Stimulated activated CD4-positive, alpha-beta T cell treated with anti-CD3 and anti-CD28 coated beads, Interleukin-12 subunit alpha, Interleukin-12 subunit beta, amount 100 ng/mL, for 48 hours (primary cell): ENCODE results near the gene KIR3DL3.
"Not testable (repeated sequence)": the region's sequence is repeated elsewhere in the genome, so short reads cannot be mapped to it uniquely, and the experiment has no call there.

Experiments
- DNase-seq, 3 donors: peaks; one replicate each; pipeline ENCODE4 v3.0.0-alpha.2; 2020; ENCODE audit warnings: low read depth in 2 of 3, low spot score in 1 of 3

Gene KIR3DL3

DNA sequence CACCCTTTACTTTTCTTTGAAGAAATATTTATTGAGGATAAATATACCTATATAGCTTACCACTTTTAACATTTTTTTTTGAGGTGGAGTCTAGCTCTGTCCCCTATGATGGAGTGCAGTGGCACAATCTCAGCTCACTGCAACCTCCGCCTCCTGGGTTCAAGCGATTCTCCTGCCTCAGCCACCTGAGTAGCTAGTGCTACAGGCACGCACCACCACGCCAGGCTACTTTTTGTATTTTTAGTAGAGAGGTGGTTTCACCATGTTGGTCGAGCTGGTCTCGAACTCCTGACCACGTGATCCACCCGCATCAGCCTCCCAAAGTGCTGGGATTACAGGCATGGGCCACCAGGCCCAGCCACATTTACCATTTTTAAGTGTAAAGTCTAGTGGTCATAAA, 51.6 kb downstream of the KIR3DL3 start:
- DNase-seq: not testable (repeated sequence)

DNA sequence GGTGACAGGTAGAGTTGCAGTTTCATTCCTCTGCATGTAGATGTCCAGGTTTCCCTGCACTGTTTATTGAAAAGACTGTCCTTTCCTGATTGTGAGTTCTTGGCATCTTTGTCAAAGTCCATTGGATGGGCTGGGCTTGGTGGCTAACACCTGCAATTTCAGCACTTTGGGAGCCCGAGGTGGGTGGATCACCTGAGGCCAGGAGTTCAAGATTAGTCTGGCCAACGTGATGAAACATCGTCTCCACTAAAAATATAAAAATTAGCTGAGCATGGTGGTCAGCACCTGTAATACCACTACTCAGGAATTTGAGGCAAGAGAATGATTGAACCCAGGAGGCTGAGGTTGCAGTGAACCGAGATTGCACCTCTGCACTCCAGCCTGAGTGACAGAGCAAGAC, 53.6 kb downstream of the KIR3DL3 start:
- DNase-seq: not testable (repeated sequence)

DNA sequence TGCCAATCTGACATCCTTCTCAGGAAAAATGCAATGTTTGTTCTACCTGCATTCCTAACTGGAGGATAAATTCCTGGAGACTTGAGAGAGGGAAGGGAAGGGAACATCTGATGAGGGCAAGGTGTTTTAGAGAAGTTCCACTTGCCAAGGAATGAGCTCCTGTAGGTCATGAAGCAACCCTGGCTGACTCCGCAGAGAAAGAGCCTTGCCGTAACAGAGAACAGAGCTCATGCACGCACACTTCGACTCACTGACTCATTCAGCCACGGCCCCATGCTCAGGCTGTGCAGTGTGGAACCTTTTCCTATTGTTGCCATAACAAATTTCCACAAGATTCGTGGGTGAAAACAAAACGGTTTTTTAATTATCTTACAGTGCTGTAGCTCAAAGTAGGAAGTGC, 54.7 kb downstream of the KIR3DL3 start:
- DNase-seq: not testable (repeated sequence)

DNA sequence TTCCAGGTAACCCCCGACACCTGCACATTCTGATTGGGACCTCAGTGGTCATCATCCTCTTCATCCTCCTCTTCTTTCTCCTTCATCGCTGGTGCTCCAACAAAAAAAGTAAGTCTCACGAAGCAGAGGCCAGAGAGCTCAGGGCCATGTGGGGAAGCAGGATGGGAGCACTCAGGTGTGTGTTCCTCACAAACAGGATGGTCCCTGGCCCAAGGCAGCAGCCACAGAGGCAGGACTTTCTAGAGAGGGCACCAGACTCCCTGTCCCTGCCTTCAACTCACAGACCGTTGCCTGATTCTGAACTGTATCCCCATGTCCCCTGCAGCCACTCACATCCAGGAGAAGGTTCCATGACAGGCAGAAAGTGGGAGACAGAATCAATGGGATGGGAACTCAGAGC, 58.7 kb downstream of the KIR3DL3 start:
- not testable (repeated sequence) for DNase-seq
